DOHH2 (cell line): ENCODE data around the gene ACE.

ENCODE experiments used
- EZH2phosphoT487 ChIP-seq: fragments of 200-600 bp; sonication (generic); IDR thresholded peaks from 2 replicates; pipeline ENCODE4 v1.6.1; 2017; ENCODE audit warnings: borderline replicate concordance, mild to moderate bottlenecking, antibody characterized with exemption, low read length, moderate library complexity, mixed read lengths
- TF ChIP-seq, protein P1 (sequence below): fragments of 200-600 bp; sonication (generic); IDR thresholded peaks from one replicate; pipeline ENCODE4 v1.5.1; 2014; ENCODE audit warnings: antibody characterized with exemption, mild to moderate bottlenecking, low read depth, low read length; ENCODE audit not compliant: poor library complexity, severe bottlenecking

DNA sequence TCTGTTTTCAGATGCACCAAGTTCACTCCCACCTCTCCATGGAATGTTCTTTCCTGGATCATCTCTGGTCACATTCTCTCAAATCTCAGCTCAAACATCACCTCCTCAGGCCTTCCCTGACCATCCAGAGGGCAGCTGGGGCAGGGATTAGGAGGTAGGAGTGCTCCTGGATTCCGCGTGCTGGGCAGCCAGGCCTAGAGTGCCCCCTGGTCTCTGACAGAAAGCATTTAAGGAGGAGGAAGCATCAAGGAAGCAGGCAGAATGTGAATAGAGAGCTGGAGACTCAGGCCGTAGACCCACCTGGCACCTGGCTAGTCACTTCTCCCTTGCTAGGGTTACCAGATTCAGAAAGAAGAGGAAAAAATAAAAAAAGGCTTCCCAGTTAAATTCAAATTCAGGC, 28.2 kb upstream of the ACE start:
- TF ChIP-seq, protein P1, sequence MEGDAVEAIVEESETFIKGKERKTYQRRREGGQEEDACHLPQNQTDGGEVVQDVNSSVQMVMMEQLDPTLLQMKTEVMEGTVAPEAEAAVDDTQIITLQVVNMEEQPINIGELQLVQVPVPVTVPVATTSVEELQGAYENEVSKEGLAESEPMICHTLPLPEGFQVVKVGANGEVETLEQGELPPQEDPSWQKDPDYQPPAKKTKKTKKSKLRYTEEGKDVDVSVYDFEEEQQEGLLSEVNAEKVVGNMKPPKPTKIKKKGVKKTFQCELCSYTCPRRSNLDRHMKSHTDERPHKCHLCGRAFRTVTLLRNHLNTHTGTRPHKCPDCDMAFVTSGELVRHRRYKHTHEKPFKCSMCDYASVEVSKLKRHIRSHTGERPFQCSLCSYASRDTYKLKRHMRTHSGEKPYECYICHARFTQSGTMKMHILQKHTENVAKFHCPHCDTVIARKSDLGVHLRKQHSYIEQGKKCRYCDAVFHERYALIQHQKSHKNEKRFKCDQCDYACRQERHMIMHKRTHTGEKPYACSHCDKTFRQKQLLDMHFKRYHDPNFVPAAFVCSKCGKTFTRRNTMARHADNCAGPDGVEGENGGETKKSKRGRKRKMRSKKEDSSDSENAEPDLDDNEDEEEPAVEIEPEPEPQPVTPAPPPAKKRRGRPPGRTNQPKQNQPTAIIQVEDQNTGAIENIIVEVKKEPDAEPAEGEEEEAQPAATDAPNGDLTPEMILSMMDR = no peak
- no peak for TF ChIP-seq EZH2phosphoT487
